HEK293 (cell line): ENCODE measurements around the gene TMC2.

Experiments
- CTCF ChIP-seq: fragments of 450-650 bp; formaldehyde crosslinking; IDR thresholded peaks from 2 replicates; pipeline ENCODE4 v1.5.1; 2016; ENCODE audit warnings: missing biosample characterization, missing genetic modification characterization
- PBX3 ChIP-seq: sonication (generic); formaldehyde crosslinking; IDR thresholded peaks from 2 replicates; pipeline ENCODE4 v1.8.1; 2022; ENCODE audit warnings: mild to moderate bottlenecking, moderate library complexity, missing genetic modification reagents
- SP7 ChIP-seq: fragments of 450-650 bp; formaldehyde crosslinking; IDR thresholded peaks from 2 replicates; pipeline ENCODE4 v1.5.1; 2016; ENCODE audit warnings: missing biosample characterization, missing genetic modification characterization
- ZBTB21 ChIP-seq: fragments of 450-650 bp; formaldehyde crosslinking; IDR thresholded peaks from 2 replicates; pipeline ENCODE4 v1.5.1; 2017; ENCODE audit warnings: missing biosample characterization, missing genetic modification characterization
- ZNF133 ChIP-seq: fragments of 450-650 bp; formaldehyde crosslinking; IDR thresholded peaks from 2 replicates; pipeline ENCODE4 v1.5.1; 2016; ENCODE audit warnings: missing biosample characterization, missing genetic modification characterization
- ZNF354C ChIP-seq: fragments of 450-650 bp; formaldehyde crosslinking; IDR thresholded peaks from 2 replicates; pipeline ENCODE4 v1.5.1; 2016; ENCODE audit warnings: missing biosample characterization, missing genetic modification characterization, low read depth, borderline replicate concordance
- ZNF660 ChIP-seq: fragments of 450-650 bp; IDR thresholded peaks from 2 replicates; pipeline ENCODE4 v1.5.1; 2018; ENCODE audit warnings: missing biosample characterization, mild to moderate bottlenecking, missing genetic modification characterization

- TF ChIP-seq CTCF (tag by site-specific recombination) (no peak), ZBTB21 (tag by site-specific recombination) (no peak), PBX3 (CRISPR knock-in tag) (no peak), SP7 (no peak), ZNF660 (tag by site-specific recombination) (no peak), ZNF133 (no peak), ZNF354C (no peak)
Observed at GRCh38 chr20:2643708-2644107, 107.3 kb downstream of the TMC2 start.
